ENCODE data around the gene CCDC66.

GRCh38 chr3:56610669-56611335 is 53.8 kb downstream of the CCDC66 start:
- TF ChIP-seq, protein P1, sequence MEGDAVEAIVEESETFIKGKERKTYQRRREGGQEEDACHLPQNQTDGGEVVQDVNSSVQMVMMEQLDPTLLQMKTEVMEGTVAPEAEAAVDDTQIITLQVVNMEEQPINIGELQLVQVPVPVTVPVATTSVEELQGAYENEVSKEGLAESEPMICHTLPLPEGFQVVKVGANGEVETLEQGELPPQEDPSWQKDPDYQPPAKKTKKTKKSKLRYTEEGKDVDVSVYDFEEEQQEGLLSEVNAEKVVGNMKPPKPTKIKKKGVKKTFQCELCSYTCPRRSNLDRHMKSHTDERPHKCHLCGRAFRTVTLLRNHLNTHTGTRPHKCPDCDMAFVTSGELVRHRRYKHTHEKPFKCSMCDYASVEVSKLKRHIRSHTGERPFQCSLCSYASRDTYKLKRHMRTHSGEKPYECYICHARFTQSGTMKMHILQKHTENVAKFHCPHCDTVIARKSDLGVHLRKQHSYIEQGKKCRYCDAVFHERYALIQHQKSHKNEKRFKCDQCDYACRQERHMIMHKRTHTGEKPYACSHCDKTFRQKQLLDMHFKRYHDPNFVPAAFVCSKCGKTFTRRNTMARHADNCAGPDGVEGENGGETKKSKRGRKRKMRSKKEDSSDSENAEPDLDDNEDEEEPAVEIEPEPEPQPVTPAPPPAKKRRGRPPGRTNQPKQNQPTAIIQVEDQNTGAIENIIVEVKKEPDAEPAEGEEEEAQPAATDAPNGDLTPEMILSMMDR (IDR thresholded peaks at IDR 0.05), result no peak
- no peak for TF ChIP-seq POLR2A (IDR thresholded peaks at IDR 0.05)

All from uterus (tissue), 2 donors.